HUES48 (cell line): ENCODE results near the gene SEZ6L.

Experiments
- H3K27ac ChIP-seq: one replicate; pipeline ENCODE4 v1.7.0; 2013; ENCODE audit warnings: low read depth, low read length, inconsistent platforms
- H3K27me3 ChIP-seq: 2 replicates; pipeline ENCODE4 v1.6.1; 2013; ENCODE audit warnings: mild to moderate bottlenecking, low read length; ENCODE audit not compliant: control insufficient read depth, insufficient read depth
- H3K36me3 ChIP-seq: 2 replicates; pipeline ENCODE4 v1.6.1; 2013; ENCODE audit warnings: low read length; ENCODE audit not compliant: control insufficient read depth, insufficient read depth
- H3K4me1 ChIP-seq: 2 replicates; pipeline ENCODE4 v1.6.1; 2013; ENCODE audit warnings: mild to moderate bottlenecking, low read length; ENCODE audit not compliant: control insufficient read depth, insufficient read depth
- H3K4me3 ChIP-seq: 2 replicates; pipeline ENCODE4 v1.5.1; 2013; ENCODE audit warnings: mild to moderate bottlenecking, low read depth, low read length
- H3K9ac ChIP-seq: 2 replicates; pipeline ENCODE4 v1.6.1; 2013; ENCODE audit warnings: mild to moderate bottlenecking, low read depth, low read length, moderate library complexity
- H3K9me3 ChIP-seq: 2 replicates; pipeline ENCODE4 v1.6.1; 2013; ENCODE audit warnings: low read length; ENCODE audit not compliant: control insufficient read depth, insufficient read depth

The SEZ6L gene

DNA sequence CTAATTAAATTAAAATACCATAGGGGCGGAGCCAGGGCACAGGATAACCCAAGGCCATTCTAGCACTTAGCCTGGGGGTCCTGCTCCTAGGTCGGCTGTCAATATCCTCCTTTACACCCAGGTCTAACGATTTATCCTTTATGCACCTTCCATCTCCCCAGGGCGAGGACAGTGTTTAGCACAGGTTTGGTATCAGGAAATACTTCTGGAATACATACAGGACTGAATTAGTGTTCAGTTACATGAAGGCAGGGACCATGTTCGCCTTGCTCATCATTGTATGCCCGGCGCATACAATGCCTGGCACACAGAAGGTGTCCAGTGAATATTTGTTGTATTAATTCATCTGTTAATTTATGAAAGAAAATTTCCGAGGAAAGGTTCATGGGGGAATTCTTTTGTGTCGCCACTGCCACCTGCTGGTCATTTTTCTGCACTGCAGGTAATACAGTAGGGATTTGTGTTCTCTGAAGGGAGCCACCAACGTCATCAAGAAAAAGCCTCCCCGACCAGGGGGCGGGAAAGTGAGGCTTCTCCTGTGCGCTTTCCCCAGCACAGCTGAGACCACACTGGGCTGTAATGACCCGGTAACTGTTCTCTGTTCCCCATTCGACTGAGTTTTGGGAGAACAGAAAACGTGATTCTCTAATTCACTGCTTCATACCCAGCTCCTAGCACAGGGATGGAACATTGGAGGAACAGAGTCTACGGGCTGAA lies 191.1 kb downstream of the SEZ6L start:
- Histone ChIP-seq H3K9ac (no peak overlapping the region), H3K27me3 (no peaks in the 10 kb centered on the region), H3K27ac (no peak overlapping the region), H3K36me3 (no peaks in the 10 kb centered on the region), H3K4me1 (peaks cover 6% of the 10 kb centered on the region; the same call in 1 of the 2 replicates), H3K9me3 (no peaks in the 10 kb centered on the region), H3K4me3 (peak overlapping the region; percentile 40)

DNA sequence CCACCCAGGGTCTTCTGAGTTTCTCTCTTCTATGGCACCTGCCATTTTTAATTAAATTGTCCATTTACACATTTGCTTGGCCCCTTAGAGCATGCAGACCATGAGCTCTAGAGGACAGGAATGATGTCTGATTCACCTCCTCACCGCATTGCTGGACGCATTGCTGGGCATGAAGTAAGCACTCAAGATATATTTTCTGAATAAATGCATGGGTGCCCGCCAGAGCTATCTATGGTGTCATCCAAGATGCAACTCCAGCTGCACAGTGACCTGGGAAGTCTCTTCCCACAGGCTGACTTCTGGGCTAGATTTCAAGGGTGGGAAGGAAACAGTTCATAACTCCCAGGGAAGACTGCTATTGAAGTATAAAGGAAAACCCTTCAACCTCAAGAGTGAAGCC lies 193.2 kb downstream of the SEZ6L start:
- no peak overlapping the region for H3K4me3 ChIP-seq
- no peaks in the 10 kb centered on the region for H3K36me3 ChIP-seq
- H3K9ac ChIP-seq, result no peak overlapping the region
- H3K27me3 ChIP-seq, result no peaks in the 10 kb centered on the region
- H3K4me1 ChIP-seq, result peaks cover 6% of the 10 kb centered on the region; the same call in 1 of the 2 replicates
- no peak overlapping the region for H3K27ac ChIP-seq
- H3K9me3 ChIP-seq, result no peaks in the 10 kb centered on the region

DNA sequence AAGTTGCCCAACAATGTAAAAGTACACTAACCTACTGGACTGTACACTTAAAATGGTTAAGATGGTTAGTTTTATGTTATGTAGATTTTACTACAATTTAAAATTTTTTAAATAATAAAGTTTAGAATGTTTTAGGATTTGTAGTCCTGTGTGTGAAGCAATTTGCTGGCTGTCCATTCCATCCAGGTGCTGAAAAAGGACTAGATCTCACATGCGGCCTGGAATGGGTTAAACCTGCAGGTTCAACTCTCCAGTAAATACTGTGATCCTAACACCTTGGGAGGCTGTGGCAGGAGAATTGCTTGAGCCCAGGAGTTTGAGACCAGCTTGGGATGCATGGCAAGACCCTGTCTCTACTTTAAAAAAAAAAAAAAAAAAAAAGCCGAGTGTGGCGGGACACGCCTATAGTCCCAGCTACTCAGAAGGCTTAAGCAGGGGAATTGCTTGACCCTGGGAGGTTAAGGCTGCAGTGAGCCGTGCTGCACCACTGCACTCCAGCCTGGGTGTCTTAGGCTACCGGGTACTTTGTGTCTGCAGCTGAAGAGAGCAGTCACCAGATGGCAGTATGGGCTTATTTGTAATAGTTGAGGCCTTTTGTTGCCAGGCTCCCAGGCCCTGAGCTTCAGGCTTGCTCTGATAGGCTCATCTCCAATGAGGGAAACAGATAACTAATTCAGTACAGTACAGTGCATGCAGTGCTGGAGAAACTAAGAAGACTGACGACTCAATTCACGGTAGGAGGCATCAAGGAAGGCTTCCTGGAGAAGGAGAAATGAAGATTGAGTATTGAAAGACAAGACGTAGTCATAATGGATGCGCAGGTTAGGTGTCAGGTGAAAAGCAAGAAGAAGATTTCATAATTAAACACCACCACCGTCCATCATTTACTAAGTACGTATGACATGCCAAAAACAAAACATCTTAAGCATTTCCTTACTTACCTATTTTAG lies 195.1 kb downstream of the SEZ6L start:
- Histone ChIP-seq H3K4me1 (peaks cover 6% of the 10 kb centered on the region; the same call in 1 of the 2 replicates), H3K9me3 (no peaks in the 10 kb centered on the region), H3K4me3 (no peak overlapping the region), H3K27me3 (no peaks in the 10 kb centered on the region), H3K9ac (no peak overlapping the region), H3K36me3 (no peaks in the 10 kb centered on the region), H3K27ac (no peak overlapping the region)

DNA sequence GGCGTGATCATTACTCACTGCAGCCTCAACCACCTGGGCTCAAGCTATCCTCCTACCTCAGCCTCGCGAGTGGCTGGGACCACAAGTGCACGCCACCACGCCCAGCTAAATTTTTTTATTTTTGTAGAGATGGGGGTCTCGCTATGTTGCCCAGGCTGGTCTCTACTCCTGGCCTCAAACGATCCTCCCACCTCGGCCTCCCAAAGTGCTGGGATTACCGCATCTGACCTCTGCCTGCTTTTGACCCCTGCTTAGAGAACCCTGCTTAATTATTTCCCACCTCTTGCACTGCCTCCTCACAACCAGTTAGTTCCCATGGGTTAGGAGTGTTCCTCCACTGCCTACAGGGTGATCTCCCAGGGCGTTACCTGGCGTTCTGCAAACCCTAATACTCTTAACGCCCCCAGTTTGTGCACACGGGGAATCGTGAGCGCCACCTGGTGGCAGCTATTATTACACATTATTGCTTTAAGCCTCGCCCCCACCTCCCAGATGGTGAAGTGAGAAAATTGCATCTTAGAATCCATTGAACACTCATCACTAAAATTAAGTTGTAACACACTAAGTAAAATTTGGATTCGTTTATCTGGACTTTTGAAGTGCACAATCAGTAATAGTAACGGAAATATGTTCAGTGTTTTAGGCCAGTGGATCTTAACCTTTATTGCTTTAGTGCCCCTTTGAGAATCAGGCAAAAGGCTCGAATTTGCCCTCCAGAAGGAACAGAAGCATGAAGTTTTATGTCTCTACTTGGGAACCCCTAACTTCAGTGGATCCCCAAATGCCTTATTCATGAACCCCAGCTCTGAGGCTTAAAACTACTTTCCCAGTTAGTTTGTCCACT lies 198.4 kb downstream of the SEZ6L start:
- no peak overlapping the region for H3K4me3 ChIP-seq
- no peaks in the 10 kb centered on the region for H3K27me3 ChIP-seq
- no peaks in the 10 kb centered on the region for H3K36me3 ChIP-seq
- H3K4me1 ChIP-seq, result no peaks in the 10 kb centered on the region
- H3K27ac ChIP-seq, result no peak overlapping the region
- no peak overlapping the region for H3K9ac ChIP-seq
- no peaks in the 10 kb centered on the region for H3K9me3 ChIP-seq

DNA sequence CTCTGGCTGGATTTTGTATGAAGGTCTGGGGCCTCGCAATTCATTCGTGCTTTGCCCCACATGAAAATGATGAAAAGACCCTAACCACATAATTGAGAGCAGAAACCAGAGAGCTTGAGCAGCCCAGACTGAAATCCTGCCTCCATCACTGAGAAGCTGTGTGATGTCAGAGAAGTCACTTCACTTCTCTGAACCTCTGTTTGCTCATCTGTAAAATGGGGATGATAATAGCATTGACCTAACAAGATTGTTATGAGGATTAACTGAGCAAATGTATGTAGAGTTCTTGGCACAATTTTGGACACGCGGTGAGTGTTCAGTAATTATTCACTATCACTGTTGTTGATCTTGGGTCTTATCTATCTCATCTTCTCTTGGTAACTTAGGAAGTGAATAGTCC lies 203.6 kb downstream of the SEZ6L start:
- Histone ChIP-seq H3K9me3 (no peaks in the 10 kb centered on the region), H3K4me1 (no peaks in the 10 kb centered on the region), H3K27me3 (no peaks in the 10 kb centered on the region), H3K9ac (no peak overlapping the region), H3K4me3 (no peak overlapping the region), H3K36me3 (no peaks in the 10 kb centered on the region), H3K27ac (no peak overlapping the region)

DNA sequence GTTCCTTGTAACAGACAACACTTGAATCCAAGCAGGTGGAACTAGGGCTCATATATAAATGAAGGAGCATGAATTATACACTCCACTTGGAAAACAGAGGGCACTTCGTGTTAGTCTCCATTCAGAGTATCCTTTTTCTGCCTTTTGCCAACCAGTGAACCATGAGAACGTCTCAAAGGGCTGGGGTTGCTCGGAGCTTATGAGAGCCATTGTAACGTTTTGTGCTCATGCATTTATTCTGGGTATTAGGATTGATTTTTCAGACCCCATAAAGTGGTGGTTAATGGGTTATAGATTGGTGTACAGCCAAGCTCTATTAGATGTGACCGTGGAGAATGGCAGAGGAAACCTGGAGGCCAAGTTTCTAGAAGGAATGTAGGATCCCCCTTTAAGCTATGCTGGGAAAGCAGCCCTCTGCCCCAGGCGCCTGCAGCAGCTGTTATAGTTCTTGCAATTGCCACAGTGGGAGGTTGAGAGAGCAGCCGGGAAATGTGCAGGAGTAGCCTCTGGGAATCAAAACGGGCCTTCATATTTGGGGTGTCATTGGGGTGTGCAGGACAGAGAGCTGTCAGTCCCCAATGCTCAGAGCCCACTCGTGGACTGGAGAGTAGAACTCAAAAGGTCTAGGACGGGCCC lies 205.2 kb downstream of the SEZ6L start:
- no peaks in the 10 kb centered on the region for H3K4me1 ChIP-seq
- H3K27me3 ChIP-seq, result no peaks in the 10 kb centered on the region
- H3K36me3 ChIP-seq, result no peaks in the 10 kb centered on the region
- H3K27ac ChIP-seq, result no peak overlapping the region
- H3K9me3 ChIP-seq, result no peaks in the 10 kb centered on the region
- no peak overlapping the region for H3K9ac ChIP-seq
- no peak overlapping the region for H3K4me3 ChIP-seq

DNA sequence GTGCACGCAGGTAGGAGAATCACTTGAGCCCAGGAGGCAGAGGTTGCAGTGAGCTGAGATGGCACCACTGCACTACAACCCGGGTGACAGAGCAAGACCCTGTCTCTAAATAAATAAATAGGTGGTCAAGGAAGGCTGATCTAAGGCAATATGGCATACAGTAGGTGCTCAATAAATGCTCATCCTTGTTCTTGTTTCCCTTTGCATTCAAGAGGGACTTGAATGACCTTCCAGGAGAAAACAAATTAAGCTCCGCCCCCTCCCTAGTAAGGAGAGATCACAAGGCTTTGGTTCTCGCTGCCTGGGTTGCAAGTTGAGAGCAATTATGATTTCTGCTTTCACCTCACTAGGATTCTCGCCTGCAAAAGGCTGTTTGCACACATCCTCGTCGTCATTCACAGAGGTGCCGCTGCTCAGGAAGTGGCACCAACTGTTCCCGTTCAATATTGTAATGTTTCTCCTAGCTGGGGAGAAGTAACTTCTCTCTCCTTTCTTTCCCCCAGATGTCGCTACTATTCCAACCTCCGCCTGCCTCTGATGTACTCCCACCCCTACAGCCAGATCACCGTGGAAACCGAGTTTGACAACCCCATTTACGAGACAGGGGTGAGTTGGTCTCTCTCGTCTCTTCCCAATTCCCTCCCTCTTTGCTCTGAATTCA lies 208.0 kb downstream of the SEZ6L start:
- no peaks in the 10 kb centered on the region for H3K4me1 ChIP-seq
- no peak overlapping the region for H3K27ac ChIP-seq
- no peaks in the 10 kb centered on the region for H3K36me3 ChIP-seq
- H3K9me3 ChIP-seq, result no peaks in the 10 kb centered on the region
- peaks cover 2% of the 10 kb centered on the region; the same call in 1 of the 2 replicates for H3K27me3 ChIP-seq
- no peak overlapping the region; the same call in 1 of the 2 replicates for H3K4me3 ChIP-seq
- no peak overlapping the region for H3K9ac ChIP-seq

DNA sequence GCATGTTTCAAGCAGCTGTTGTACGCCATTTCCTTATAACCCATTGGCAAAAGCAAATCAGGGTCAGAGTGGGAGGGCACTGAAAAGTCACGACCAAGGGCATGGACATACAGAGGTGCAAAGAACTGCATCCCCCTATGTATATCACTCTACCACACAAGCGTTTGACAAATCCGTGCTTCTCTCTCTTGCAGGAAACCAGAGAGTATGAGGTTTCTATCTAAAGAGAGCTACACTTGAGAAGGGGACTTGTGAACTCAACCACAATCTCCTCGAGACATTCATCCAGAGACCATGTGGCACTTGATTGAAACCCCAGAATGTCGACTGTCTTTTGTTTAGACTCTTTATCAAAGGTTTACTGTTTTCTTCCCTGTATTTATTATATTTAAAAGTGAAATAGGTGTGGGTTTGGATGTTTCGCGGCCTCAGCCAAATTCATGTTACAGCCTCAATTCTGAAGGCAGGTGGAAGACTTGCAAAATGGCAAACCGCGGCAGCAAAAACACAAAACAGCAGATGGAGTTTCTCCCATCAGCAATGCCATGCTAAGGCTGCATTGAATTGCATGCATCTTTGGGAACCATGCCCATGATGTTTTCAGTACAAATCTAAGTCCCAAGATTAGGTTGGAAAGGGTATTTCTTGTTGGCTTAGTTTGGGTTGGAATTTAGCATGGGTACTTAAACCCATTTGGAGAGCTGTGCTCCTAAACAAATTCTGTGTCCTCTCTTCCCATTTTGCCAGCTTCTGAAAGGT lies 211.0 kb downstream of the SEZ6L start:
- Histone ChIP-seq H3K27ac (no peak overlapping the region), H3K27me3 (peaks cover 2% of the 10 kb centered on the region; the same call in 1 of the 2 replicates), H3K4me1 (peaks cover 4% of the 10 kb centered on the region; the same call in 1 of the 2 replicates), H3K9me3 (no peaks in the 10 kb centered on the region), H3K9ac (no peak overlapping the region), H3K36me3 (no peaks in the 10 kb centered on the region), H3K4me3 (no peak overlapping the region)

DNA sequence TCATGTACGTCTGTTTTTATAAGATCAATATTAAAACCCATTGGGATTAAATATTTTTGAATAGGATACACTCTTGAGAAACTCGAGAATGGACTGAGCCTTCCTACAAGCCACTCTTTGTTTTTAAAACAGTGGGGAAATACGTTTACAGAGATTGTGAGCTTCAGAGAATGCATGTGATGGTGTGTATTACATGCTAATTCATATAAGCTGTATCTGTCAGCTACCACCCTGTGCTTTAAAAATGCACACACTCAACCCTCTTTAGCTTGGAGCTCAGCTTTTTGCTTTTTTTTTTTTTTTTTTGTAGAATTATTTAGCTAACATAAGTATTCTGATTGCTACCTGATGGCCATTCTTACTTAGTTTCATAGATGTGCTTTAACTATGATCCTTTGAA lies 213.5 kb downstream of the SEZ6L start:
- H3K4me1 ChIP-seq, result peaks cover 4% of the 10 kb centered on the region; the same call in 1 of the 2 replicates
- H3K27ac ChIP-seq, result no peak overlapping the region
- peaks cover 2% of the 10 kb centered on the region; the same call in 1 of the 2 replicates for H3K27me3 ChIP-seq
- H3K9me3 ChIP-seq, result no peaks in the 10 kb centered on the region
- H3K36me3 ChIP-seq, result no peaks in the 10 kb centered on the region
- no peak overlapping the region for H3K4me3 ChIP-seq
- no peak overlapping the region for H3K9ac ChIP-seq
